ENCODE results near the gene TRPM8. TPM values are rescaled to one million over a fixed set of nuclear protein-coding genes. Genes with fewer than 3 reads are reported as not detected.

Gene TRPM8
- total and polyA plus RNA-seq, 7 donors, result 0.04 TPM; not detected in 6

- intact Hi-C loops (cut with DNase I), result no loop called here
- Histone ChIP-seq H3K36me3 (no peaks in the 10 kb centered on the region), H3K27me3 (peaks cover 0 to 17% (median 0%) of the 10 kb centered on the region in 3 donors), H3K4me1 (no peaks in the 10 kb centered on the region), H3K9me3 (no peaks in the 10 kb centered on the region), H3K27ac (no peak overlapping the region), H3K4me3 (no peak overlapping the region)
- no peak for TF ChIP-seq CTCF (IDR thresholded peaks at IDR 0.05)
- DNase-seq, result no peak
- 14 to 24% methylated on average over 4 of the region's 4 CpGs for WGBS, 2 donors
These were observed 12.3 kb downstream of the TRPM8 start for GRCh38 chr2:233929352-233930022.

- intact Hi-C loops (cut with DNase I), result no loop called here
- WGBS, 2 donors, result 83 to 91% methylated on average over 1 of the region's 1 CpG
- TF ChIP-seq CTCF (IDR thresholded peaks at IDR 0.05) (no peak), POLR2AphosphoS5 (IDR thresholded peaks at IDR 0.05) (no peak), EP300 (IDR thresholded peaks at IDR 0.05) (no peak), POLR2A (IDR thresholded peaks at IDR 0.05) (no peak)
These were observed 17.4 kb downstream of the TRPM8 start for GRCh38 chr2:233934524-233934923.

GRCh38 chr2:233935426-233935825, 18.3 kb downstream of the TRPM8 start:
- no peak overlapping the region for H3K4me3 ChIP-seq
- no peak overlapping the region for H3K27ac ChIP-seq
- no peaks in the 10 kb centered on the region for H3K9me3 ChIP-seq
- intact Hi-C loops (cut with DNase I), result no loop called here
- WGBS, 2 donors, result 74 to 81% methylated on average over 1 of the region's 1 CpG
- H3K36me3 ChIP-seq, result no peaks in the 10 kb centered on the region
- peaks cover 0 to 28% (median 8%) of the 10 kb centered on the region in 3 donors for H3K27me3 ChIP-seq
- H3K4me1 ChIP-seq, result peaks cover 0 to 5% (median 0%) of the 10 kb centered on the region in 4 donors
- TF ChIP-seq EP300 (IDR thresholded peaks at IDR 0.05), result no peak
- TF ChIP-seq POLR2A (IDR thresholded peaks at IDR 0.05), result no peak
- DNase-seq, result no peak

More at GRCh38 chr2:233934524-233934923, 17.4 kb downstream of the TRPM8 start:
- no peak for DNase-seq
- H3K9me3 ChIP-seq, result no peaks in the 10 kb centered on the region
- H3K27ac ChIP-seq, result no peak overlapping the region
- H3K36me3 ChIP-seq, result no peaks in the 10 kb centered on the region
- peaks cover 0 to 5% (median 0%) of the 10 kb centered on the region in 4 donors for H3K4me1 ChIP-seq
- H3K4me3 ChIP-seq, result no peak overlapping the region
- peaks cover 0 to 24% (median 8%) of the 10 kb centered on the region in 3 donors for H3K27me3 ChIP-seq

GRCh38 chr2:233936089-233936488, 18.9 kb downstream of the TRPM8 start:
- Histone ChIP-seq H3K27me3 (peaks cover 0 to 31% (median 8%) of the 10 kb centered on the region in 3 donors), H3K4me1 (peaks cover 0 to 5% (median 0%) of the 10 kb centered on the region in 4 donors), H3K27ac (no peak overlapping the region), H3K4me3 (no peak overlapping the region), H3K9me3 (no peaks in the 10 kb centered on the region), H3K36me3 (no peaks in the 10 kb centered on the region)
- no peak for DNase-seq
- no peak for TF ChIP-seq POLR2AphosphoS5 (IDR thresholded peaks at IDR 0.05)
- no peak for TF ChIP-seq EP300 (IDR thresholded peaks at IDR 0.05)
- no peak for TF ChIP-seq CTCF (IDR thresholded peaks at IDR 0.05)
- TF ChIP-seq POLR2A (IDR thresholded peaks at IDR 0.05), result no peak
- 81 to 83% methylated on average over 7 of the region's 7 CpGs for WGBS, 2 donors
- intact Hi-C loops (cut with DNase I), result no loop called here

- Histone ChIP-seq H3K4me1 (peaks cover 0 to 5% (median 0%) of the 10 kb centered on the region in 4 donors), H3K36me3 (no peaks in the 10 kb centered on the region), H3K27me3 (peaks cover 0 to 34% (median 8%) of the 10 kb centered on the region in 3 donors), H3K9me3 (no peaks in the 10 kb centered on the region), H3K4me3 (no peak overlapping the region), H3K27ac (no peak overlapping the region)
- intact Hi-C loops (cut with DNase I), result no loop called here
- no peak for DNase-seq
- WGBS, 2 donors, result 15 to 24% methylated on average over 36 of the region's 36 CpGs
- TF ChIP-seq POLR2AphosphoS5 (IDR thresholded peaks at IDR 0.05) (no peak), POLR2A (IDR thresholded peaks at IDR 0.05) (no peak), CTCF (IDR thresholded peaks at IDR 0.05) (no peak), EP300 (IDR thresholded peaks at IDR 0.05) (no peak)
These were observed 21.6 kb downstream of the TRPM8 start for GRCh38 chr2:233938676-233939370.

Data from sigmoid colon (tissue), 7 donors.